K562 (cell line): ENCODE results near the gene NRF1. TPM values are rescaled to one million over a fixed set of nuclear protein-coding genes. Genes with fewer than 3 reads are reported as not detected.

Experiments
- ATAC-seq: fragments of 200-7000 bp; cut with Tn5 transposase; 3 replicates; pipeline ENCODE4 v1.9.1; 2020; ENCODE audit warnings: moderate library complexity
- BruUV-seq: library from RNA; stranded (reverse); fragments of 400-500 nt; replicated peaks from 2 replicates; lab custom pipeline; 2021; lab: Mats Ljungman, UMichigan
- CTCF ChIA-PET: fragments of 300-600 bp; formaldehyde crosslinking; extraction: SDS; loops from one replicate; lab custom pipeline; 2021; ENCODE audit warnings: low intra/inter-chr PET ratio; lab: Yijun Ruan, JAX
- POLR2A ChIA-PET: fragments of 300-600, 350-650 bp; sonication (Branson Sonifier 250); formaldehyde crosslinking; extraction: SDS; loops from one replicate; lab custom pipeline; 2021; ENCODE audit warnings: antibody characterized with exemption, inconsistent platforms; lab: Yijun Ruan, JAX
- DNase-seq, 4 experiments: peaks; one replicate each; pipeline versions ENCODE4 v3.0.0 to v3.0.0-alpha.2; 2011 to 2018; ENCODE audit warnings: low spot score in 3 of 4, mixed read lengths in 3 of 4; ENCODE audit errors: extremely low read depth in 1 of 4
- FAIRE-seq: peaks from 2 replicates; lab custom pipeline; 2011; peaks lifted over from hg19 to GRCh38; lab: Jason Lieb, UNC
- H2AFZ ChIP-seq: 2 replicates; pipeline ENCODE4 v1.6.0; 2011; ENCODE audit warnings: low read depth, low read length, control low read depth, inconsistent platforms
- H3K27ac ChIP-seq: fragments of 200-600 bp; 3 replicates; pipeline ENCODE4 v1.8.0; 2011; ENCODE audit warnings: low read depth, mild to moderate bottlenecking, control low read depth, inconsistent platforms, low read length, moderate library complexity, mixed read lengths; ENCODE audit errors: extremely low read depth
- H3K27me3 ChIP-seq, 2 experiments: fragments of 300-600 bp in 1 of 2; 2 replicates in 1 of 2; 3 replicates in 1 of 2; pipeline versions ENCODE4 v1.6.0 to v1.8.0; 2011; ENCODE audit warnings: inconsistent platforms in 2 of 2, low read length in 2 of 2, mild to moderate bottlenecking in 1 of 2, mixed read lengths in 1 of 2, moderate library complexity in 1 of 2; ENCODE audit not compliant: control insufficient read depth in 2 of 2, insufficient read depth in 2 of 2
- H3K36me3 ChIP-seq: fragments of 300-600 bp; 3 replicates; pipeline ENCODE4 v1.8.0; 2011; ENCODE audit warnings: mild to moderate bottlenecking, low read length, inconsistent platforms; ENCODE audit not compliant: control insufficient read depth, insufficient read depth
- H3K4me1 ChIP-seq, 2 experiments: fragments of 200-600 bp in 1 of 2; replicated peaks in 1 of 2; 2 replicates in 1 of 2; 3 replicates in 1 of 2; pipeline versions ENCODE4 v1.5.1 to v1.8.0; 2011; ENCODE audit warnings: inconsistent platforms in 2 of 2, low read length in 2 of 2, mild to moderate bottlenecking in 1 of 2, mixed read lengths in 1 of 2, moderate library complexity in 1 of 2; ENCODE audit not compliant: control insufficient read depth in 2 of 2, insufficient read depth in 2 of 2
- H3K4me2 ChIP-seq: 2 replicates; pipeline ENCODE4 v1.6.1; 2011; ENCODE audit warnings: low read length, control low read depth, inconsistent platforms, mixed read lengths; ENCODE audit not compliant: insufficient read depth
- H3K4me3 ChIP-seq: fragments of 200-600 bp; sonication (generic), shearing (Covaris generic); 2 replicates; pipeline ENCODE4 v1.5.1; 2016; ENCODE audit warnings: control low read depth, inconsistent platforms
- H3K79me2 ChIP-seq: fragments of 200-600 bp; 3 replicates; pipeline ENCODE4 v1.8.0; 2011; ENCODE audit warnings: low read length, inconsistent platforms; ENCODE audit not compliant: control insufficient read depth, insufficient read depth
- H3K9ac ChIP-seq, 2 experiments: 2 replicates each; pipeline versions ENCODE4 v1.6.0 to v1.6.1; 2011; ENCODE audit warnings: low read depth in 2 of 2, low read length in 2 of 2, control low read depth in 1 of 2, inconsistent platforms in 1 of 2, mild to moderate bottlenecking in 1 of 2, mixed read lengths in 1 of 2; ENCODE audit not compliant: insufficient read depth in 1 of 2
- H3K9me1 ChIP-seq: one replicate; pipeline ENCODE4 v1.6.0; 2011; ENCODE audit warnings: inconsistent platforms, mild to moderate bottlenecking, low read length, moderate library complexity; ENCODE audit not compliant: control insufficient read depth, insufficient read depth
- H3K9me3 ChIP-seq: replicated peaks from 2 replicates; pipeline ENCODE4 v1.5.1; 2011; ENCODE audit warnings: low read depth, low read length, inconsistent platforms; ENCODE audit not compliant: control insufficient read depth, insufficient read depth
- H4K20me1 ChIP-seq: replicated peaks from 2 replicates; pipeline ENCODE4 v1.6.1; 2011; ENCODE audit warnings: low read length, inconsistent platforms, mixed read lengths; ENCODE audit not compliant: control insufficient read depth, insufficient read depth
- EP300 ChIP-seq: IDR thresholded peaks from 2 replicates; pipeline ENCODE4 v1.6.1; 2012; ENCODE audit warnings: low read length, improper control_type of control experiment
- ETV1 ChIP-seq: fragments of 450-650 bp; conservative IDR thresholded peaks from 2 replicates; pipeline ENCODE4 v1.6.1; 2016; ENCODE audit warnings: missing genetic modification characterization, control low read depth, low read depth, missing compliant biosample characterization
- HDAC1 ChIP-seq, 2 experiments: fragments of 450-650 bp; IDR thresholded peaks; 2 replicates each; pipeline ENCODE4 v1.6.1; 2016 to 2017; ENCODE audit warnings: inconsistent platforms in 1 of 2, mild to moderate bottlenecking in 1 of 2, moderate library complexity in 1 of 2
- LEF1 ChIP-seq: fragments of 450-650 bp; IDR thresholded peaks from 2 replicates; pipeline ENCODE4 v1.6.1; 2016; ENCODE audit warnings: mild to moderate bottlenecking
- MAFK ChIP-seq: IDR thresholded peaks from 2 replicates; pipeline ENCODE4 v1.6.1; 2011; ENCODE audit warnings: low read length, improper control_type of control experiment
- MCM7 ChIP-seq, 2 experiments: fragments of 450-650 bp; IDR thresholded peaks; 2 replicates each; pipeline ENCODE4 v1.6.1; 2016 to 2018
- MYC ChIP-seq, 2 experiments: fragments of 250-450 bp in 1 of 2; sonication (Bioruptor Pico) in 1 of 2; IDR thresholded peaks; 2 replicates each; pipeline versions ENCODE4 v1.5.1 to v1.6.1; 2012 to 2021; ENCODE audit warnings: low read depth in 2 of 2, borderline replicate concordance in 1 of 2, improper control_type of control experiment in 1 of 2, low read length in 1 of 2, mild to moderate bottlenecking in 1 of 2, moderate library complexity in 1 of 2
- NR1H2 ChIP-seq: sonication (generic); formaldehyde crosslinking; IDR thresholded peaks from 2 replicates; pipeline ENCODE4 v1.4.0; 2020; ENCODE audit warnings: mild to moderate bottlenecking, missing genetic modification reagents
- POLR3G ChIP-seq: IDR thresholded peaks from 2 replicates; pipeline ENCODE4 v1.6.1; 2011; ENCODE audit not compliant: insufficient read length, insufficient replicate concordance; ENCODE audit errors: extremely low read depth
- PRPF4 ChIP-seq: fragments of 200-400 bp; formaldehyde crosslinking; IDR thresholded peaks from one replicate; pipeline ENCODE4 v1.6.1; 2017; ENCODE audit warnings: low read length, low read depth, mild to moderate bottlenecking; ENCODE audit not compliant: insufficient read depth, poor library complexity, severe bottlenecking
- RAD21 ChIP-seq, 2 experiments: fragments of 250-450 bp in 1 of 2; fragments of 450-650 bp in 1 of 2; sonication (Bioruptor Pico) in 1 of 2; formaldehyde crosslinking in 1 of 2; IDR thresholded peaks in 1 of 2; conservative IDR thresholded peaks in 1 of 2; 2 replicates each; pipeline versions ENCODE4 v1.4.0 to v1.8.0; 2020 to 2022; ENCODE audit warnings: mild to moderate bottlenecking in 2 of 2, moderate library complexity in 1 of 2
- SRSF9 ChIP-seq: fragments of 200-400 bp; formaldehyde crosslinking; IDR thresholded peaks from 2 replicates; pipeline ENCODE4 v1.6.1; 2017; ENCODE audit warnings: low read depth, low read length, borderline replicate concordance
- TAF1 ChIP-seq: IDR thresholded peaks from 2 replicates; pipeline ENCODE4 v1.6.1; 2011; ENCODE audit warnings: mild to moderate bottlenecking, low read length, moderate library complexity; ENCODE audit not compliant: insufficient read depth, control insufficient read depth, severe bottlenecking; ENCODE audit errors: extremely low read depth
- TSC22D4 ChIP-seq: fragments of 450-650 bp; IDR thresholded peaks from 2 replicates; pipeline ENCODE4 v1.6.1; 2016; ENCODE audit warnings: missing genetic modification characterization, missing biosample characterization, control low read depth
- ZBTB1 ChIP-seq: sonication (generic); formaldehyde crosslinking; IDR thresholded peaks from 2 replicates; pipeline ENCODE4 v1.8.1; 2023; ENCODE audit warnings: missing genetic modification reagents, low read depth, mild to moderate bottlenecking, borderline replicate concordance
- WGBS: fragments of 100-300 bp; shearing (Covaris generic); methylation state at CpG from one replicate; pipeline ENCODE4 v1.1.6; 2016; ENCODE audit warnings: low coverage, mixed read lengths; ENCODE audit not compliant: insufficient coverage; ENCODE audit errors: missing lambda C conversion rate; 5-methylcytosine and 5-hydroxymethylcytosine counted together
- in situ Hi-C: fragments of 300-500 bp; cut with MboI; formaldehyde crosslinking; loops from 4 replicates; pipeline ENCODE4 v1.15.0; 2018; ENCODE audit warnings: inconsistent platforms, mixed read lengths
- intact Hi-C: fragments of 100-400 bp; cut with micrococcal nuclease; formaldehyde crosslinking; loops from 2 replicates; pipeline ENCODE4 v1.14.2; 2022
- polyA plus RNA-seq, 8 experiments: library from polyadenylated mRNA; depleted of rRNA in 4 of 8; stranded (reverse) in 5 of 8; unstranded in 3 of 8; fragments of >200 nt; fragmentation: Nextera tagmentation in 2 of 8; fragmentation: Illumina TruSeq in 1 of 8; extraction: Ambion mirVana in 2 of 8; extraction: Trizol in 1 of 8; gene quantifications; 2 replicates each; pipeline versions ENCODE4 v1.2.1 to v1.2.3, GENCODE V29; 2011 to 2014; ENCODE audit warnings: inconsistent platforms in 1 of 8, missing spikeins in 1 of 8
- total RNA-seq, 7 experiments: library from RNA; depleted of rRNA in 6 of 7; stranded (reverse); fragments of >200 nt in 6 of 7; fragmentation: Illumina TruSeq in 2 of 7; extraction: Trizol in 2 of 7; gene quantifications; 2 replicates each; pipeline versions ENCODE4 v1.2.1 to v1.2.3, GENCODE V29; 2011 to 2021; ENCODE audit warnings: low replicate concordance in 1 of 7
- TF ChIP-seq, protein P1 (sequence below): fragments of 150-350 bp; conservative IDR thresholded peaks from 2 replicates; pipeline ENCODE4 v1.6.1; 2014; ENCODE audit warnings: low read length
- TF ChIP-seq, protein P2 (sequence below): fragments of 250-450 bp; sonication (Bioruptor Pico); IDR thresholded peaks from 2 replicates; pipeline ENCODE4 v1.5.0; 2020; ENCODE audit warnings: mild to moderate bottlenecking
- TF ChIP-seq, protein P3 (sequence below): fragments of 450-650 bp; formaldehyde crosslinking; IDR thresholded peaks from 2 replicates; pipeline ENCODE4 v1.4.0; 2020; ENCODE audit warnings: mild to moderate bottlenecking, moderate library complexity

Gene NRF1
- total and polyA plus RNA-seq, 9 of the 15 experiments (the other 6 are each of a cell fraction or from before 2014, with no cell fraction given): 8.6 to 28.8 (median 20.3) TPM

DNA sequence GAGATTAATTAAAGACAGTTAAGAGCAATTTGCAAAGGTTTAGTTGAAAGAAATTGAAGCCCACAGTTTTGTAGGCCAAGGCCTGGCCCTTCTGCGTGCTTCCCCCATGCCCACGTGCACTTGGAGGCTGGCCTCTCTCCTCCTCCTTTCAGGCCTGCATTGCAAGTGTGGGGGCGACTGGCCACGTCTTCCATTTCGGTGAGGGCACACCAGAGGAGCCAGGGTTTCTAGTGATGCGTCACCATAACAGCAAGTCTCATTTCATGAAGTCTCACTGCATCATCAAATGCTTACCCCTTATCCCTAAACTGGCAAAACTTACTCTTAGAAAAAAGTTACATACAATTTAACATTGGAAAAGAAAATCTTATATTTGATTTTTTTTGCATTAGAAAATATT, 141.2 kb downstream of the NRF1 start:
- ChIA-PET POLR2A (interaction anchor here (1.4 kb wide), 1 partner anchor 15 kb away, joined by 4 read pairs; no protein-coding TSS in a partner anchor), CTCF (no interaction called here)
- Histone ChIP-seq H3K4me1 (peaks cover 3 to 28% of the 10 kb centered on the region in 2 experiments; a peak in 3 of 5 replicates), H3K9ac (no peak overlapping the region), H2AFZ (no peak overlapping the region), H3K9me3 (no peaks in the 10 kb centered on the region), H3K4me3 (no peak overlapping the region), H4K20me1 (no peaks in the 10 kb centered on the region), H3K36me3 (peaks cover 19% of the 10 kb centered on the region; the same call in 2 of the 3 replicates), H3K9me1 (no peaks in the 10 kb centered on the region), H3K4me2 (no peak overlapping the region), H3K27me3 (no peaks in the 10 kb centered on the region), H3K79me2 (no peaks in the 10 kb centered on the region), H3K27ac (no peak overlapping the region)
- no peak for ATAC-seq
- BruUV-seq: no TSS peak
- intact Hi-C loops (no loop called here), in situ Hi-C loops (no loop called here)
- no peak for FAIRE-seq
- WGBS: 93% methylated on average over 6 of the region's 6 CpGs
- no peak for DNase-seq
- TF ChIP-seq, protein P1, sequence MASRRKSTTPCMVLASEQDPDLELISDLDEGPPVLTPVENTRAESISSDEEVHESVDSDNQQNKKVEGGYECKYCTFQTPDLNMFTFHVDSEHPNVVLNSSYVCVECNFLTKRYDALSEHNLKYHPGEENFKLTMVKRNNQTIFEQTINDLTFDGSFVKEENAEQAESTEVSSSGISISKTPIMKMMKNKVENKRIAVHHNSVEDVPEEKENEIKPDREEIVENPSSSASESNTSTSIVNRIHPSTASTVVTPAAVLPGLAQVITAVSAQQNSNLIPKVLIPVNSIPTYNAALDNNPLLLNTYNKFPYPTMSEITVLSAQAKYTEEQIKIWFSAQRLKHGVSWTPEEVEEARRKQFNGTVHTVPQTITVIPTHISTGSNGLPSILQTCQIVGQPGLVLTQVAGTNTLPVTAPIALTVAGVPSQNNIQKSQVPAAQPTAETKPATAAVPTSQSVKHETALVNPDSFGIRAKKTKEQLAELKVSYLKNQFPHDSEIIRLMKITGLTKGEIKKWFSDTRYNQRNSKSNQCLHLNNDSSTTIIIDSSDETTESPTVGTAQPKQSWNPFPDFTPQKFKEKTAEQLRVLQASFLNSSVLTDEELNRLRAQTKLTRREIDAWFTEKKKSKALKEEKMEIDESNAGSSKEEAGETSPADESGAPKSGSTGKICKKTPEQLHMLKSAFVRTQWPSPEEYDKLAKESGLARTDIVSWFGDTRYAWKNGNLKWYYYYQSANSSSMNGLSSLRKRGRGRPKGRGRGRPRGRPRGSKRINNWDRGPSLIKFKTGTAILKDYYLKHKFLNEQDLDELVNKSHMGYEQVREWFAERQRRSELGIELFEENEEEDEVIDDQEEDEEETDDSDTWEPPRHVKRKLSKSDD: no peak
- TF ChIP-seq HDAC1 (IDR thresholded peaks at IDR 0.05) (no peak), ETV1 (no peak), EP300 (no peak), MCM7 (IDR thresholded peaks at IDR 0.05) (no peak), RAD21 (CRISPR knock-in tag; conservative IDR thresholded peaks at IDR 0.05 in 1 of 2, IDR thresholded peaks at IDR 0.05 in 1 of 2) (no peak), TAF1 (no peak), ZBTB1 (no peak), MAFK (no peak), MYC (IDR thresholded peaks at IDR 0.05; ENCODE audit: low read depth, low read length) (no peak), MYC (CRISPR knock-in tag; IDR thresholded peaks at IDR 0.05; ENCODE audit: borderline replicate concordance, low read depth) (no peak), LEF1 (no peak), PRPF4 (no peak), POLR3G (no peak), TSC22D4 (tag) (no peak), NR1H2 (no peak), SRSF9 (no peak)
- TF ChIP-seq, protein P2, sequence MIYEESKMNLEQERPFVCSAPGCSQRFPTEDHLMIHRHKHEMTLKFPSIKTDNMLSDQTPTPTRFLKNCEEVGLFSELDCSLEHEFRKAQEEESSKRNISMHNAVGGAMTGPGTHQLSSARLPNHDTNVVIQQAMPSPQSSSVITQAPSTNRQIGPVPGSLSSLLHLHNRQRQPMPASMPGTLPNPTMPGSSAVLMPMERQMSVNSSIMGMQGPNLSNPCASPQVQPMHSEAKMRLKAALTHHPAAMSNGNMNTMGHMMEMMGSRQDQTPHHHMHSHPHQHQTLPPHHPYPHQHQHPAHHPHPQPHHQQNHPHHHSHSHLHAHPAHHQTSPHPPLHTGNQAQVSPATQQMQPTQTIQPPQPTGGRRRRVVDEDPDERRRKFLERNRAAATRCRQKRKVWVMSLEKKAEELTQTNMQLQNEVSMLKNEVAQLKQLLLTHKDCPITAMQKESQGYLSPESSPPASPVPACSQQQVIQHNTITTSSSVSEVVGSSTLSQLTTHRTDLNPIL: no peak
- TF ChIP-seq, protein P3, sequence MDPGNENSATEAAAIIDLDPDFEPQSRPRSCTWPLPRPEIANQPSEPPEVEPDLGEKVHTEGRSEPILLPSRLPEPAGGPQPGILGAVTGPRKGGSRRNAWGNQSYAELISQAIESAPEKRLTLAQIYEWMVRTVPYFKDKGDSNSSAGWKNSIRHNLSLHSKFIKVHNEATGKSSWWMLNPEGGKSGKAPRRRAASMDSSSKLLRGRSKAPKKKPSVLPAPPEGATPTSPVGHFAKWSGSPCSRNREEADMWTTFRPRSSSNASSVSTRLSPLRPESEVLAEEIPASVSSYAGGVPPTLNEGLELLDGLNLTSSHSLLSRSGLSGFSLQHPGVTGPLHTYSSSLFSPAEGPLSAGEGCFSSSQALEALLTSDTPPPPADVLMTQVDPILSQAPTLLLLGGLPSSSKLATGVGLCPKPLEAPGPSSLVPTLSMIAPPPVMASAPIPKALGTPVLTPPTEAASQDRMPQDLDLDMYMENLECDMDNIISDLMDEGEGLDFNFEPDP (CRISPR knock-in tag): no peak
